HepG2 (cell line): Measurements from ENCODE around the gene NECTIN2. TPM values are rescaled to one million over a fixed set of nuclear protein-coding genes. Genes with fewer than 3 reads are reported as not detected.

Experiments used
- AGO2 ChIP-seq: fragments of 200-400 bp; formaldehyde crosslinking; optimal IDR thresholded peaks from 2 replicates; pipeline ENCODE3; 2017; ENCODE audit warnings: mild to moderate bottlenecking, low read depth, low read length, moderate library complexity
- ASH2L ChIP-seq: fragments of 300-600, 200-600 bp; sonication (generic); IDR thresholded peaks from 2 replicates; pipeline ENCODE4 v1.7.0; 2017; ENCODE audit warnings: low read depth, mild to moderate bottlenecking, moderate library complexity, mixed read lengths, low read length; ENCODE audit not compliant: insufficient read length
- BORCS8-MEF2B ChIP-seq: sonication (generic); formaldehyde crosslinking; IDR thresholded peaks from 2 replicates; pipeline ENCODE4 v1.8.0; 2022; ENCODE audit warnings: mild to moderate bottlenecking, missing genetic modification reagents
- GFI1 ChIP-seq: sonication (generic); formaldehyde crosslinking; IDR thresholded peaks from 2 replicates; pipeline ENCODE4 v1.5.0; 2020; ENCODE audit warnings: missing genetic modification reagents, mild to moderate bottlenecking, borderline replicate concordance
- GPN1 ChIP-seq: sonication (generic); formaldehyde crosslinking; IDR thresholded peaks from 2 replicates; pipeline ENCODE4 v1.5.1; 2020; ENCODE audit warnings: missing genetic modification reagents, borderline replicate concordance
- HOXA7 ChIP-seq: sonication (generic); formaldehyde crosslinking; IDR thresholded peaks from 2 replicates; pipeline ENCODE4 v1.8.1; 2022; ENCODE audit warnings: mild to moderate bottlenecking, missing genetic modification reagents, moderate library complexity
- MEF2D ChIP-seq: sonication (generic); formaldehyde crosslinking; IDR thresholded peaks from 2 replicates; pipeline ENCODE4 v1.5.1; 2020; ENCODE audit warnings: mild to moderate bottlenecking, missing genetic modification reagents
- MTF1 ChIP-seq: sonication (generic); formaldehyde crosslinking; IDR thresholded peaks from 2 replicates; pipeline ENCODE4 v1.5.0; 2020; ENCODE audit warnings: missing genetic modification reagents
- NR2F1 ChIP-seq, 2 experiments: fragments of 450-650 bp in 1 of 2; formaldehyde crosslinking in 1 of 2; IDR thresholded peaks; 2 replicates each; pipeline versions ENCODE4 v1.5.0 to v1.6.1; 2016 to 2020; ENCODE audit warnings: mild to moderate bottlenecking in 1 of 2, missing compliant biosample characterization in 1 of 2, missing genetic modification reagents in 1 of 2, moderate library complexity in 1 of 2
- PCBP1 ChIP-seq: fragments of 200-400 bp; formaldehyde crosslinking; IDR thresholded peaks from 2 replicates; pipeline ENCODE4 v1.6.1; 2017; ENCODE audit warnings: mild to moderate bottlenecking, low read depth, low read length, borderline replicate concordance
- RAD21 ChIP-seq: fragments of 450-650 bp; formaldehyde crosslinking; IDR thresholded peaks from 2 replicates; pipeline ENCODE4 v1.5.0; 2020; ENCODE audit warnings: mild to moderate bottlenecking
- SNAI1 ChIP-seq: sonication (generic); formaldehyde crosslinking; IDR thresholded peaks from 2 replicates; pipeline ENCODE4 v1.5.0; 2020; ENCODE audit warnings: mild to moderate bottlenecking, missing genetic modification reagents, borderline replicate concordance
- TCF12 ChIP-seq, 2 experiments: fragments of 450-650 bp in 1 of 2; sonication (generic) in 1 of 2; formaldehyde crosslinking in 1 of 2; IDR thresholded peaks; 2 replicates each; pipeline versions ENCODE4 v1.6.1 to v1.8.0; 2017 to 2022; ENCODE audit warnings: antibody characterized with exemption in 1 of 2, mild to moderate bottlenecking in 1 of 2, missing genetic modification reagents in 1 of 2, moderate library complexity in 1 of 2
- ZBTB20 ChIP-seq: sonication (generic); formaldehyde crosslinking; IDR thresholded peaks from 2 replicates; pipeline ENCODE4 v1.8.1; 2023; ENCODE audit warnings: missing genetic modification reagents, low read depth, mild to moderate bottlenecking, borderline replicate concordance
- ZFP36L1 ChIP-seq: sonication (generic); formaldehyde crosslinking; IDR thresholded peaks from 2 replicates; pipeline ENCODE4 v1.8.0; 2022; ENCODE audit warnings: mild to moderate bottlenecking, missing genetic modification reagents, moderate library complexity
- ZNF232 ChIP-seq: sonication (generic); formaldehyde crosslinking; IDR thresholded peaks from 2 replicates; pipeline ENCODE4 v1.4.0; 2020; ENCODE audit warnings: missing genetic modification reagents, borderline replicate concordance
- ZNF451 ChIP-seq: sonication (generic); formaldehyde crosslinking; IDR thresholded peaks from 2 replicates; pipeline ENCODE4 v1.5.0; 2020; ENCODE audit warnings: mild to moderate bottlenecking, missing genetic modification reagents
- ZNF543 ChIP-seq: sonication (generic); formaldehyde crosslinking; IDR thresholded peaks from 2 replicates; pipeline ENCODE4 v1.4.0; 2020; ENCODE audit warnings: mild to moderate bottlenecking, missing genetic modification reagents
- ZNF558 ChIP-seq: sonication (generic); formaldehyde crosslinking; IDR thresholded peaks from 2 replicates; pipeline ENCODE4 v1.9.0; 2022; ENCODE audit warnings: mild to moderate bottlenecking, missing genetic modification reagents, borderline replicate concordance
- ZNF562 ChIP-seq: sonication (generic); formaldehyde crosslinking; IDR thresholded peaks from 2 replicates; pipeline ENCODE4 v1.8.0; 2022; ENCODE audit warnings: missing genetic modification reagents, borderline replicate concordance
- ZNF614 ChIP-seq: IDR thresholded peaks from 2 replicates; pipeline ENCODE4 v1.6.1; 2018; ENCODE audit warnings: missing biosample characterization, missing genetic modification reagents, inconsistent platforms, borderline replicate concordance
- ZNF768 ChIP-seq: sonication (generic); formaldehyde crosslinking; IDR thresholded peaks from 2 replicates; pipeline ENCODE4 v1.4.0; 2020; ENCODE audit warnings: missing genetic modification reagents
- ZSCAN31 ChIP-seq: sonication (generic); formaldehyde crosslinking; IDR thresholded peaks from 2 replicates; pipeline ENCODE4 v1.5.0; 2020; ENCODE audit warnings: low read depth, mild to moderate bottlenecking, missing genetic modification reagents
- polyA plus RNA-seq, 8 experiments: library from polyadenylated mRNA; depleted of rRNA in 3 of 8; stranded (reverse) in 7 of 8; unstranded in 1 of 8; fragments of >200 nt; fragmentation: Illumina TruSeq in 4 of 8; extraction: Trizol in 4 of 8; gene quantifications; 2 replicates each; pipeline versions ENCODE4 v1.2.1 to v1.2.3, GENCODE V29; 2011 to 2016; ENCODE audit warnings: low read depth in 4 of 8, missing spikeins in 1 of 8, mixed read lengths in 1 of 8; ENCODE audit not compliant: insufficient read depth in 1 of 8
- total RNA-seq, 5 experiments: library from RNA; depleted of rRNA; stranded (reverse); fragments of >200 nt; fragmentation: Illumina TruSeq; extraction: Trizol; gene quantifications; 2 replicates each; pipeline ENCODE4 v1.2.3, GENCODE V29; 2016; ENCODE audit warnings: low read depth in 1 of 5
- TF ChIP-seq, protein P1 (sequence below): IDR thresholded peaks from 2 replicates; pipeline ENCODE4 v1.6.1; 2016; ENCODE audit warnings: mild to moderate bottlenecking
- TF ChIP-seq, protein P2 (sequence below): sonication (generic); formaldehyde crosslinking; IDR thresholded peaks from 2 replicates; pipeline ENCODE4 v1.4.0; 2020; ENCODE audit warnings: missing genetic modification reagents
- TF ChIP-seq, protein P3 (sequence below): sonication (generic); formaldehyde crosslinking; IDR thresholded peaks from 2 replicates; pipeline ENCODE4 v1.5.0; 2020; ENCODE audit warnings: mild to moderate bottlenecking, low read depth, missing genetic modification reagents, borderline replicate concordance
- TF ChIP-seq, protein P4 (sequence below): sonication (generic); formaldehyde crosslinking; IDR thresholded peaks from 2 replicates; pipeline ENCODE4 v1.9.0; 2021; ENCODE audit warnings: missing genetic modification reagents, borderline replicate concordance

NECTIN2 gene
- total and polyA plus RNA-seq, 2 of the 13 experiments (the other 11 are each of a cell fraction or from before 2014, with no cell fraction given), result 75.4 to 114 TPM

DNA sequence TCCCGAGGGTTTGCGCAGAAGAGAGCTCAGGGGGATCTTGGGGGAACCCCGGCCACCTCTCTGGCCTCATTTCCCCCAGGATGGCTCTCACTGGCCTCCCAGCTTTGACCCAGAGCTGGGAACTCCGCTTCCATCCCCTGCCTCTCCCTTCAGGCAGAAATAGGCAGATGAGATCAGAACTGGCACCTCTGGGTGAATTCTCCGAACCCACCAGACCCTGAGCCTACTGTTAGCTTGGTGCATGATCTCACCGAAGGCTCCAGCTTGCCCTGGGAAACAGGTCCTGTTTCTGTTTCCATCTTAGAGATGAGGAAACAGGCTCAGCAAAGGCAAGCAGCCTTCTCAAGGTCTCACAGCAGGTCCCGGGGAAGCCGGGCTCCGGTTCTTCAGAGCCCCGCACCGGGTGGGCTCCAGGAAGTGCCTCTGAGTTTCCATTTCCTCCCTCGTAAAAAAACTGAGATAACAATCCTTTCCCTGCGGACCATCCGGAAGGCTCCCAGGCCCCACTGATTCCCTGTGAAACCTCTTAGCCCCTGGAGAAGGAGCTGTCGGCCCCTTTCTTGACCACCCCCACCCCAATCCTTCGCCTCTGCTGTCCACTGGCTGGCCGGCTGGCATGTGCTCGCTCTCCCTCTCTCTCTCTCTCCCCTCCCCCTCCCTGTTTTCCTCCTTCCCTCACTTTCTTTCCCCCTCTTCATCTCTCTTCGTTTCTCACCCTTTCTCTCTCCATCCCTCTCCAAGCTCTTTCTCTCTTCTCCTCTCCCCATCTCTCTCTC is 2.1 kb downstream of the NECTIN2 start (continued):
- TF ChIP-seq, protein P1, sequence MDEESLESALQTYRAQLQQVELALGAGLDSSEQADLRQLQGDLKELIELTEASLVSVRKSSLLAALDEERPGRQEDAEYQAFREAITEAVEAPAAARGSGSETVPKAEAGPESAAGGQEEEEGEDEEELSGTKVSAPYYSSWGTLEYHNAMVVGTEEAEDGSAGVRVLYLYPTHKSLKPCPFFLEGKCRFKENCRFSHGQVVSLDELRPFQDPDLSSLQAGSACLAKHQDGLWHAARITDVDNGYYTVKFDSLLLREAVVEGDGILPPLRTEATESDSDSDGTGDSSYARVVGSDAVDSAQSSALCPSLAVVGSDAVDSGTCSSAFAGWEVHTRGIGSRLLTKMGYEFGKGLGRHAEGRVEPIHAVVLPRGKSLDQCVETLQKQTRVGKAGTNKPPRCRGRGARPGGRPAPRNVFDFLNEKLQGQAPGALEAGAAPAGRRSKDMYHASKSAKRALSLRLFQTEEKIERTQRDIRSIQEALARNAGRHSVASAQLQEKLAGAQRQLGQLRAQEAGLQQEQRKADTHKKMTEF (CRISPR knock-in tag), result 0 out of 2 replicates have a peak, but pooled peaks have one; percentile 3
- no peak for TF ChIP-seq AGO2
- TF ChIP-seq, protein P2, sequence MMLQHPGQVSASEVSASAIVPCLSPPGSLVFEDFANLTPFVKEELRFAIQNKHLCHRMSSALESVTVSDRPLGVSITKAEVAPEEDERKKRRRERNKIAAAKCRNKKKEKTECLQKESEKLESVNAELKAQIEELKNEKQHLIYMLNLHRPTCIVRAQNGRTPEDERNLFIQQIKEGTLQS (CRISPR knock-in tag), result no peak
- TF ChIP-seq MTF1 (CRISPR knock-in tag), result no peak
- no peak for TF ChIP-seq ZBTB20 (CRISPR knock-in tag)
- 0 out of 2 replicates have a peak, but pooled peaks have one; percentile 61 for TF ChIP-seq PCBP1
- no peak for TF ChIP-seq RAD21 (CRISPR knock-in tag)
- no peak for TF ChIP-seq TCF12 (IDR thresholded peaks at IDR 0.05)
- TF ChIP-seq TCF12 (CRISPR knock-in tag; IDR thresholded peaks at IDR 0.05), result peak; percentile 46; the same call in 1 of the 2 replicates
- TF ChIP-seq GPN1 (CRISPR knock-in tag), result no peak
- TF ChIP-seq SNAI1 (CRISPR knock-in tag), result 0 out of 2 replicates have a peak, but pooled peaks have one; percentile 15
- TF ChIP-seq, protein P3, sequence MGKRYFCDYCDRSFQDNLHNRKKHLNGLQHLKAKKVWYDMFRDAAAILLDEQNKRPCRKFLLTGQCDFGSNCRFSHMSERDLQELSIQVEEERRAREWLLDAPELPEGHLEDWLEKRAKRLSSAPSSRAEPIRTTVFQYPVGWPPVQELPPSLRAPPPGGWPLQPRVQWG, result no peak
- TF ChIP-seq HOXA7 (CRISPR knock-in tag), result no peak
- peak; percentile 78 for TF ChIP-seq ZNF768 (CRISPR knock-in tag)
- no peak for TF ChIP-seq BORCS8-MEF2B (CRISPR knock-in tag)
- TF ChIP-seq, protein P4, sequence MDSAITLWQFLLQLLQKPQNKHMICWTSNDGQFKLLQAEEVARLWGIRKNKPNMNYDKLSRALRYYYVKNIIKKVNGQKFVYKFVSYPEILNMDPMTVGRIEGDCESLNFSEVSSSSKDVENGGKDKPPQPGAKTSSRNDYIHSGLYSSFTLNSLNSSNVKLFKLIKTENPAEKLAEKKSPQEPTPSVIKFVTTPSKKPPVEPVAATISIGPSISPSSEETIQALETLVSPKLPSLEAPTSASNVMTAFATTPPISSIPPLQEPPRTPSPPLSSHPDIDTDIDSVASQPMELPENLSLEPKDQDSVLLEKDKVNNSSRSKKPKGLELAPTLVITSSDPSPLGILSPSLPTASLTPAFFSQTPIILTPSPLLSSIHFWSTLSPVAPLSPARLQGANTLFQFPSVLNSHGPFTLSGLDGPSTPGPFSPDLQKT (CRISPR knock-in tag), result no peak
- 0 out of 2 replicates have a peak, but pooled peaks have one; percentile 16 for TF ChIP-seq ZNF558 (CRISPR knock-in tag)
- TF ChIP-seq ZSCAN31, result no peak
- TF ChIP-seq MEF2D (CRISPR knock-in tag), result no peak
- no peak for TF ChIP-seq ZNF451 (CRISPR knock-in tag)
- TF ChIP-seq ASH2L, result no peak
- TF ChIP-seq ZNF614 (CRISPR knock-in tag), result no peak
- TF ChIP-seq ZNF562 (CRISPR knock-in tag), result no peak
- 0 out of 2 replicates have a peak, but pooled peaks have one; percentile 26 for TF ChIP-seq ZNF543 (CRISPR knock-in tag)
- no peak for TF ChIP-seq ZFP36L1
- no peak for TF ChIP-seq NR2F1 (CRISPR knock-in tag; IDR thresholded peaks at IDR 0.05)
- TF ChIP-seq ZNF232 (CRISPR knock-in tag), result peak; percentile 62; the same call in 1 of the 2 replicates
- no peak for TF ChIP-seq GFI1 (CRISPR knock-in tag)
